GM12878 (cell line): ENCODE measurements around the gene PCSK6. TPM values are rescaled to one million over a fixed set of nuclear protein-coding genes. Genes with fewer than 3 reads are reported as not detected.

Experiments
- ATAC-seq: fragments of 200-7000 bp; cut with Tn5 transposase; 3 replicates; pipeline ENCODE4 v1.9.1; 2020; ENCODE audit warnings: mild to moderate bottlenecking, moderate library complexity
- BruUV-seq: library from RNA; stranded (reverse); fragments of 400-500 nt; replicated peaks from 2 replicates; lab custom pipeline; 2021; lab: Mats Ljungman, UMichigan
- CTCF ChIA-PET: fragments of 300-600 bp; sonication (Branson Sonifier 250); formaldehyde crosslinking; extraction: SDS; loops from one replicate; lab custom pipeline; 2021; ENCODE audit warnings: inconsistent platforms; lab: Yijun Ruan, JAX
- POLR2A ChIA-PET: fragments of 350-600 bp; formaldehyde crosslinking; extraction: SDS; loops from one replicate; lab custom pipeline; 2021; ENCODE audit warnings: inconsistent platforms; lab: Charles Lee
- RAD21 ChIA-PET: fragments of 300-600 bp; sonication (Branson Sonifier 250); formaldehyde crosslinking; loops from one replicate; lab custom pipeline; 2023; ENCODE audit warnings: antibody characterized with exemption; ENCODE audit not compliant: unreplicated experiment; lab: Charles Lee
- SMC1A ChIA-PET: fragments of 300-600 bp; sonication (Branson Sonifier 250); formaldehyde crosslinking; loops from one replicate; lab custom pipeline; 2023; ENCODE audit not compliant: unreplicated experiment, uncharacterized antibody; lab: Charles Lee
- DNase-seq: peaks from one replicate; pipeline ENCODE4 v3.0.0-alpha.2; 2011; ENCODE audit warnings: low read depth, low spot score
- FAIRE-seq: peaks from 3 replicates; lab custom pipeline; 2011; peaks lifted over from hg19 to GRCh38; lab: Jason Lieb, UNC
- H2AFZ ChIP-seq: 2 replicates; pipeline ENCODE4 v1.6.0; 2011; ENCODE audit warnings: low read depth, low read length, control low read depth; ENCODE audit not compliant: control insufficient read depth
- H3K27ac ChIP-seq: 2 replicates; pipeline ENCODE4 v1.5.1; 2011; ENCODE audit warnings: control low read depth; ENCODE audit not compliant: control insufficient read depth, insufficient read depth
- H3K27me3 ChIP-seq, 2 experiments: replicated peaks in 1 of 2; 2 replicates each; pipeline versions ENCODE4 v1.6.0 to v1.6.1; 2011; ENCODE audit warnings: low read length in 1 of 2; ENCODE audit not compliant: control insufficient read depth in 2 of 2, insufficient read depth in 2 of 2
- H3K36me3 ChIP-seq, 2 experiments: 2 replicates each; pipeline ENCODE4 v1.5.1; 2011; ENCODE audit warnings: low read length in 1 of 2; ENCODE audit not compliant: control insufficient read depth in 2 of 2, insufficient read depth in 2 of 2
- H3K4me1 ChIP-seq: 2 replicates; pipeline ENCODE4 v1.6.1; 2011; ENCODE audit warnings: mild to moderate bottlenecking, low read length, moderate library complexity, mixed read lengths; ENCODE audit not compliant: control insufficient read depth, insufficient read depth
- H3K4me2 ChIP-seq: 2 replicates; pipeline ENCODE4 v1.6.0; 2011; ENCODE audit warnings: control low read depth; ENCODE audit not compliant: control insufficient read depth, insufficient read depth
- H3K4me3 ChIP-seq: fragments of 200-600 bp; sonication (generic); 2 replicates; pipeline ENCODE4 v1.5.1; 2016
- H3K79me2 ChIP-seq: 2 replicates; pipeline ENCODE4 v1.6.0; 2011; ENCODE audit warnings: low read length; ENCODE audit not compliant: control insufficient read depth, insufficient read depth
- H3K9ac ChIP-seq: 2 replicates; pipeline ENCODE4 v1.8.0; 2011; ENCODE audit warnings: low read length, control low read depth, mixed read lengths; ENCODE audit not compliant: control insufficient read depth, insufficient read depth
- H3K9me3 ChIP-seq: replicated peaks from 3 replicates; pipeline ENCODE4 v1.5.1; 2011; ENCODE audit warnings: mild to moderate bottlenecking, low read length; ENCODE audit not compliant: control insufficient read depth, insufficient read depth
- H4K20me1 ChIP-seq: 2 replicates; pipeline ENCODE4 v1.6.0; 2011; ENCODE audit not compliant: control insufficient read depth, insufficient read depth
- CBX5 ChIP-seq: sonication (generic); IDR thresholded peaks from 2 replicates; pipeline ENCODE4 v1.6.1; 2016; ENCODE audit warnings: low read depth, moderate library complexity, mild to moderate bottlenecking, inconsistent platforms
- KLF5 ChIP-seq: fragments of 450-650 bp; IDR thresholded peaks from 2 replicates; pipeline ENCODE4 v1.6.1; 2014; ENCODE audit warnings: mild to moderate bottlenecking; ENCODE audit not compliant: partially characterized antibody
- NR2C2 ChIP-seq: IDR thresholded peaks from 2 replicates; pipeline ENCODE4 v1.6.1; 2011; ENCODE audit warnings: borderline replicate concordance, low read depth; ENCODE audit not compliant: control insufficient read depth, insufficient read length
- RFX5 ChIP-seq: IDR thresholded peaks from 2 replicates; pipeline ENCODE4 v1.6.1; 2011; ENCODE audit warnings: low read depth, low read length, improper control_type of control experiment
- SMC3 ChIP-seq: IDR thresholded peaks from 2 replicates; pipeline ENCODE4 v1.6.1; 2011; ENCODE audit warnings: low read length, improper control_type of control experiment, borderline replicate concordance
- TCF12 ChIP-seq: IDR thresholded peaks from 2 replicates; pipeline ENCODE4 v1.6.1; 2011; ENCODE audit warnings: low read depth, mild to moderate bottlenecking, low read length
- WGBS: methylation state at CpG from one replicate; pipeline ENCODE4 v1.1.6; 2016; ENCODE audit warnings: low lambda C conversion rate; ENCODE audit not compliant: insufficient replicate concordance, insufficient coverage; ENCODE audit errors: missing lambda C conversion rate; 5-methylcytosine and 5-hydroxymethylcytosine counted together
- in situ Hi-C: fragments of 300-500 bp; cut with MboI; formaldehyde crosslinking; loops from 9 replicates; pipeline ENCODE4 v1.14.3; 2018; ENCODE audit warnings: mixed read lengths
- intact Hi-C: fragments of 100-400 bp; cut with micrococcal nuclease; formaldehyde crosslinking; loops from one replicate; pipeline ENCODE4 v1.14.2; 2022; ENCODE audit not compliant: unreplicated experiment
- polyA plus RNA-seq, 11 experiments: library from polyadenylated mRNA; depleted of rRNA in 4 of 11; unstranded in 6 of 11; stranded (reverse) in 5 of 11; fragments of >200 nt; fragmentation: Nextera tagmentation in 4 of 11; fragmentation: Illumina TruSeq in 1 of 11; extraction: Ambion mirVana in 4 of 11; extraction: Trizol in 1 of 11; gene quantifications; 1 replicate in 1 of 11; 2 replicates in 10 of 11; pipeline versions ENCODE4 v1.2.1 to v1.2.3, GENCODE V29; 2011 to 2016; ENCODE audit warnings: inconsistent platforms in 2 of 11, missing spikeins in 2 of 11, low read depth in 1 of 11
- total RNA-seq, 4 experiments: library from RNA; depleted of rRNA in 3 of 4; stranded (reverse); fragments of >200 nt in 3 of 4; fragmentation: Illumina TruSeq in 1 of 4; extraction: Trizol in 1 of 4; gene quantifications; 2 replicates each; pipeline versions ENCODE4 v1.2.1 to v1.2.3, GENCODE V29; 2013 to 2021
- TF ChIP-seq, protein P1 (sequence below): IDR thresholded peaks from 2 replicates; pipeline ENCODE4 v1.6.1; 2012; ENCODE audit warnings: low read length, inconsistent platforms
- TF ChIP-seq, protein P2 (sequence below): IDR thresholded peaks from 2 replicates; pipeline ENCODE4 v1.6.1; 2012; ENCODE audit warnings: mild to moderate bottlenecking, low read depth, low read length
- TF ChIP-seq, protein P3 (sequence below): fragments of 450-650 bp; IDR thresholded peaks from 2 replicates; pipeline ENCODE4 v1.6.1; 2017; ENCODE audit warnings: mild to moderate bottlenecking, low read depth, inconsistent platforms; ENCODE audit not compliant: poor library complexity, severe bottlenecking

PCSK6 gene
- total and polyA plus RNA-seq, 10 of the 15 experiments (the other 5 are each of a cell fraction or from before 2014, with no cell fraction given) = 0.19 to 0.67 (median 0.25) TPM; not detected in 4

DNA sequence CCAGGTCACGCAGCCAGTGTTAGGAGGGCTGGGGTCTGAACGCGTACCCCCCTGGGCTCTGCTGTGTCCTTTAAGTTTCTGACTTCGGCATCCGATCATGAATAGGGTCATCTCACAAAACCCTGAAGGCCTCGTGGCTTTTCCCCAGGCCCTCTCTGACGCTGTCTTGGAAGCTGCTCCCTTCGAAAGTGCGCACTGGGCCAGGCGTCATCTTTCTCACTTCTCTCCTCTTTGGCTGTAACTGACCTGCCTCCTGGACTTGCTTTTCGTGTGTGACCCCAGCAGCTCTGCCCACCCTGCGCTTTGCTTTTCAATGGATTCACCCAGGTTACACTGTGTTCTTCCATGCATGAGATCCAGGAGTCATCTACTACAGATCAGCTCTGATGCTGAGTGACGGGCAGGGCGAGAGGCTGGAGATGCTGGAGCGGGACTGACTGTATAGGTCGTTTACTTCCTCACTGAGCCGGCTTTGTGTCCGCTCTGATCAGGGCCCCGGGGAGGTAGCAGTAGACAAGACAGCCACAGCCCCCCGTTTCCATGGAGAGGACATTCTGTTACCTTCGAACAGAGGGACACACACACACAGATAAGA is 45.0 kb upstream of the PCSK6 start:
- no peak overlapping the region for H3K9ac ChIP-seq
- no peak overlapping the region for H3K4me3 ChIP-seq
- no peaks in the 10 kb centered on the region for H3K79me2 ChIP-seq
- no TSS peak for BruUV-seq
- intact Hi-C loops (no loop called here), in situ Hi-C loops (no loop called here)
- H3K27me3 ChIP-seq = peaks cover 0 to 2% of the 10 kb centered on the region in 2 experiments; a peak in 2 of 4 replicates
- FAIRE-seq (no peak), DNase-seq (no peak), ATAC-seq (no peak)
- TF ChIP-seq, protein P1, sequence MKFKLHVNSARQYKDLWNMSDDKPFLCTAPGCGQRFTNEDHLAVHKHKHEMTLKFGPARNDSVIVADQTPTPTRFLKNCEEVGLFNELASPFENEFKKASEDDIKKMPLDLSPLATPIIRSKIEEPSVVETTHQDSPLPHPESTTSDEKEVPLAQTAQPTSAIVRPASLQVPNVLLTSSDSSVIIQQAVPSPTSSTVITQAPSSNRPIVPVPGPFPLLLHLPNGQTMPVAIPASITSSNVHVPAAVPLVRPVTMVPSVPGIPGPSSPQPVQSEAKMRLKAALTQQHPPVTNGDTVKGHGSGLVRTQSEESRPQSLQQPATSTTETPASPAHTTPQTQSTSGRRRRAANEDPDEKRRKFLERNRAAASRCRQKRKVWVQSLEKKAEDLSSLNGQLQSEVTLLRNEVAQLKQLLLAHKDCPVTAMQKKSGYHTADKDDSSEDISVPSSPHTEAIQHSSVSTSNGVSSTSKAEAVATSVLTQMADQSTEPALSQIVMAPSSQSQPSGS = no peak
- TF ChIP-seq, protein P2, sequence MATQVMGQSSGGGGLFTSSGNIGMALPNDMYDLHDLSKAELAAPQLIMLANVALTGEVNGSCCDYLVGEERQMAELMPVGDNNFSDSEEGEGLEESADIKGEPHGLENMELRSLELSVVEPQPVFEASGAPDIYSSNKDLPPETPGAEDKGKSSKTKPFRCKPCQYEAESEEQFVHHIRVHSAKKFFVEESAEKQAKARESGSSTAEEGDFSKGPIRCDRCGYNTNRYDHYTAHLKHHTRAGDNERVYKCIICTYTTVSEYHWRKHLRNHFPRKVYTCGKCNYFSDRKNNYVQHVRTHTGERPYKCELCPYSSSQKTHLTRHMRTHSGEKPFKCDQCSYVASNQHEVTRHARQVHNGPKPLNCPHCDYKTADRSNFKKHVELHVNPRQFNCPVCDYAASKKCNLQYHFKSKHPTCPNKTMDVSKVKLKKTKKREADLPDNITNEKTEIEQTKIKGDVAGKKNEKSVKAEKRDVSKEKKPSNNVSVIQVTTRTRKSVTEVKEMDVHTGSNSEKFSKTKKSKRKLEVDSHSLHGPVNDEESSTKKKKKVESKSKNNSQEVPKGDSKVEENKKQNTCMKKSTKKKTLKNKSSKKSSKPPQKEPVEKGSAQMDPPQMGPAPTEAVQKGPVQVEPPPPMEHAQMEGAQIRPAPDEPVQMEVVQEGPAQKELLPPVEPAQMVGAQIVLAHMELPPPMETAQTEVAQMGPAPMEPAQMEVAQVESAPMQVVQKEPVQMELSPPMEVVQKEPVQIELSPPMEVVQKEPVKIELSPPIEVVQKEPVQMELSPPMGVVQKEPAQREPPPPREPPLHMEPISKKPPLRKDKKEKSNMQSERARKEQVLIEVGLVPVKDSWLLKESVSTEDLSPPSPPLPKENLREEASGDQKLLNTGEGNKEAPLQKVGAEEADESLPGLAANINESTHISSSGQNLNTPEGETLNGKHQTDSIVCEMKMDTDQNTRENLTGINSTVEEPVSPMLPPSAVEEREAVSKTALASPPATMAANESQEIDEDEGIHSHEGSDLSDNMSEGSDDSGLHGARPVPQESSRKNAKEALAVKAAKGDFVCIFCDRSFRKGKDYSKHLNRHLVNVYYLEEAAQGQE = no peak
- TF ChIP-seq CBX5 (no peak), NR2C2 (no peak), SMC3 (no peak), KLF5 (no peak), TCF12 (no peak), RFX5 (no peak)
- TF ChIP-seq, protein P3, sequence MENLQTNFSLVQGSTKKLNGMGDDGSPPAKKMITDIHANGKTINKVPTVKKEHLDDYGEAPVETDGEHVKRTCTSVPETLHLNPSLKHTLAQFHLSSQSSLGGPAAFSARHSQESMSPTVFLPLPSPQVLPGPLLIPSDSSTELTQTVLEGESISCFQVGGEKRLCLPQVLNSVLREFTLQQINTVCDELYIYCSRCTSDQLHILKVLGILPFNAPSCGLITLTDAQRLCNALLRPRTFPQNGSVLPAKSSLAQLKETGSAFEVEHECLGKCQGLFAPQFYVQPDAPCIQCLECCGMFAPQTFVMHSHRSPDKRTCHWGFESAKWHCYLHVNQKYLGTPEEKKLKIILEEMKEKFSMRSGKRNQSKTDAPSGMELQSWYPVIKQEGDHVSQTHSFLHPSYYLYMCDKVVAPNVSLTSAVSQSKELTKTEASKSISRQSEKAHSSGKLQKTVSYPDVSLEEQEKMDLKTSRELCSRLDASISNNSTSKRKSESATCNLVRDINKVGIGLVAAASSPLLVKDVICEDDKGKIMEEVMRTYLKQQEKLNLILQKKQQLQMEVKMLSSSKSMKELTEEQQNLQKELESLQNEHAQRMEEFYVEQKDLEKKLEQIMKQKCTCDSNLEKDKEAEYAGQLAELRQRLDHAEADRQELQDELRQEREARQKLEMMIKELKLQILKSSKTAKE = no peak
- no peak overlapping the region for H3K27ac ChIP-seq
- ChIA-PET CTCF (no interaction called here), RAD21 (no interaction called here), POLR2A (no interaction called here), SMC1A (no interaction called here)
- no peak overlapping the region for H2AFZ ChIP-seq
- H3K4me2 ChIP-seq = no peak overlapping the region
- 44% methylated on average over 21 of the region's 21 CpGs for WGBS
- H4K20me1 ChIP-seq = no peaks in the 10 kb centered on the region
- no peaks in the 10 kb centered on the region for H3K4me1 ChIP-seq
- no peaks in the 10 kb centered on the region for H3K36me3 ChIP-seq
- H3K9me3 ChIP-seq = no peaks in the 10 kb centered on the region
